ENCODE data around the gene DPP6.
"Not testable (repeated sequence)": the region's sequence is repeated elsewhere in the genome, so short reads cannot be mapped to it uniquely, and the experiment has no call there.

- not testable (repeated sequence) for TF ChIP-seq CTCF, POLR2AphosphoS5, POLR2A (IDR thresholded peaks at IDR 0.05)
These were observed 882.3 kb downstream of the DPP6 start for GRCh38 chr7:154934353-154934952.
